ENCODE data around the gene KLHDC9. TPM values are rescaled to one million over a fixed set of nuclear protein-coding genes. Genes with fewer than 3 reads are reported as not detected.
"Not testable (repeated sequence)": the region's sequence is repeated elsewhere in the genome, so short reads cannot be mapped to it uniquely, and the experiment has no call there.

The KLHDC9 gene
- total RNA-seq, 3 donors from 2014 or later, result 5.8 to 9.8 (median 8.5) TPM

DNA sequence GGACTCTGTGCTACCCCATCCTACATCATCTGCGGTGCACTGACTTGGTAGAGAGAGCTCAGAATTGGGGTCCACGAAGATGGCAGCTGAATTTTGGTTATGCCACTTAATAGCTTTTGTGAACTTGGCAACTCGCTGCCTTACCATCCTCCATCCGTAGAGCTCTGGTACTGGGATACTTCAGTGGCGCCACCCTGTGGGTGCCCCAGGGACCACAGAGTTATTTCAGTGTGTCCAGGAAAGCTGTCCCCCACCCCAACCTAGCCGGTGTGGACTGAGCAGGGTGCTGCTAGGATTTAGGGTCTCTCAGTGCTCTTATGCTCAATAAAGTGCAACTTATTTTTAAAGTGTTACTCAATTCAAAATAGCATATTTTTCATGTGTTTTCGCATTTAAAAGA is 43.4 kb upstream of the KLHDC9 start:
- TF ChIP-seq, protein P1, sequence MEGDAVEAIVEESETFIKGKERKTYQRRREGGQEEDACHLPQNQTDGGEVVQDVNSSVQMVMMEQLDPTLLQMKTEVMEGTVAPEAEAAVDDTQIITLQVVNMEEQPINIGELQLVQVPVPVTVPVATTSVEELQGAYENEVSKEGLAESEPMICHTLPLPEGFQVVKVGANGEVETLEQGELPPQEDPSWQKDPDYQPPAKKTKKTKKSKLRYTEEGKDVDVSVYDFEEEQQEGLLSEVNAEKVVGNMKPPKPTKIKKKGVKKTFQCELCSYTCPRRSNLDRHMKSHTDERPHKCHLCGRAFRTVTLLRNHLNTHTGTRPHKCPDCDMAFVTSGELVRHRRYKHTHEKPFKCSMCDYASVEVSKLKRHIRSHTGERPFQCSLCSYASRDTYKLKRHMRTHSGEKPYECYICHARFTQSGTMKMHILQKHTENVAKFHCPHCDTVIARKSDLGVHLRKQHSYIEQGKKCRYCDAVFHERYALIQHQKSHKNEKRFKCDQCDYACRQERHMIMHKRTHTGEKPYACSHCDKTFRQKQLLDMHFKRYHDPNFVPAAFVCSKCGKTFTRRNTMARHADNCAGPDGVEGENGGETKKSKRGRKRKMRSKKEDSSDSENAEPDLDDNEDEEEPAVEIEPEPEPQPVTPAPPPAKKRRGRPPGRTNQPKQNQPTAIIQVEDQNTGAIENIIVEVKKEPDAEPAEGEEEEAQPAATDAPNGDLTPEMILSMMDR (IDR thresholded peaks at IDR 0.05), result no peak
- TF ChIP-seq POLR2AphosphoS5 (IDR thresholded peaks at IDR 0.05) (no peak), POLR2A (IDR thresholded peaks at IDR 0.05) (no peak)
- no peaks in the 10 kb centered on the region for H3K27me3 ChIP-seq
- H3K9me3 ChIP-seq, result no peaks in the 10 kb centered on the region
- H3K27ac ChIP-seq, result no peak overlapping the region
- no peak for DNase-seq (ENCODE audit: low spot score in 2 of 2)
- no peak overlapping the region for H3K4me3 ChIP-seq
- no peaks in the 10 kb centered on the region for H3K36me3 ChIP-seq
- no peaks in the 10 kb centered on the region for H3K4me1 ChIP-seq
- intact Hi-C loops (cut with DNase I; ENCODE audit: low total_unique reads), result no loop called here

DNA sequence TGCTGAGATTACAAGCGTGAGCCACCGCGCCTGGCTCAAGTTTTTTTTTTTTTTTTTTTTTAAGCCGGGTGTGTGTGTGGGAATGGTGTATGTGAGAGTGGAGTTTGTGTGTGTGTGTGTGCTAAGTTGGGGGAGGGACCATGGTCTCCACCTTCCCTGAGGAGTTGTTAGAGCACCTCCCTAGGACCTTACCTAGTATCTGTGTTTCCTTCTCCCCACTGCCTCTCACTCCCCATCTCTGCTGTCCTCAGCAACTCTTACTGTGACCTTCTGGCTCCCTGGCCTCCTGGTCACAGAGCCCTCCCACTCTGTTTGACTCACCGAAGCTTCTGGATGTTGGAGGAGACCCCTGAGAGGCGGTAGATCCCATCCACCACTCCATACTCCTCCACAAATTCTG is 38.9 kb upstream of the KLHDC9 start:
- TF ChIP-seq POLR2A (IDR thresholded peaks at IDR 0.05) (no peak), POLR2AphosphoS5 (IDR thresholded peaks at IDR 0.05) (no peak)
- TF ChIP-seq, protein P1 (IDR thresholded peaks at IDR 0.05), result no peak
- Histone ChIP-seq H3K36me3 (no peaks in the 10 kb centered on the region), H3K27ac (no peak overlapping the region), H3K4me1 (no peaks in the 10 kb centered on the region), H3K27me3 (no peaks in the 10 kb centered on the region), H3K4me3 (no peak overlapping the region), H3K9me3 (no peaks in the 10 kb centered on the region)
- intact Hi-C loops (cut with DNase I; ENCODE audit: low total_unique reads), result no loop called here
- no peak for DNase-seq (ENCODE audit: low spot score in 2 of 2)

DNA sequence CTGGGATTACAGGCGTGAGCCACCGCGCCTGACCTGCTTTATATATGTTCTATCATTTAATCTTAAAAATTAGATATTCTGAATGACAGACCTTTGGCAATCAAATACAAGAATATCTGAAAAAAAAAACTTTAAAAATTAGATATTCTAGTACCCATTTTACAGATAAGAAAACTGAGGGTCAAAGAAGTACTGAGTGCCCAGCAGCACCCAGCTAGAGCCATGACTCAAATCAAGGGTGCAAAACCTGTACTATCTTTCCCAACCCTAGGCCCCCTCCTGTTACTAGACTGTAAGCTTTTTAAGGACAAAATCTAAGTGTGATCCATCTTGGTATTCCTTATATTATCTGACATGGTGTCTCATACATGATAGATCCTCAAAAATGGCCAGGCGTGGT is 36.7 kb upstream of the KLHDC9 start:
- no peaks in the 10 kb centered on the region for H3K9me3 ChIP-seq
- no peaks in the 10 kb centered on the region for H3K27me3 ChIP-seq
- no peaks in the 10 kb centered on the region for H3K36me3 ChIP-seq
- H3K4me3 ChIP-seq, result no peak overlapping the region
- no peak for TF ChIP-seq POLR2AphosphoS5 (IDR thresholded peaks at IDR 0.05)
- TF ChIP-seq POLR2A (IDR thresholded peaks at IDR 0.05), result no peak
- TF ChIP-seq, protein P1 (IDR thresholded peaks at IDR 0.05), result no peak
- H3K27ac ChIP-seq, result no peak overlapping the region
- intact Hi-C loops (cut with DNase I; ENCODE audit: low total_unique reads), result no loop called here
- H3K4me1 ChIP-seq, result no peaks in the 10 kb centered on the region
- no peak for DNase-seq (ENCODE audit: low spot score in 2 of 2)

DNA sequence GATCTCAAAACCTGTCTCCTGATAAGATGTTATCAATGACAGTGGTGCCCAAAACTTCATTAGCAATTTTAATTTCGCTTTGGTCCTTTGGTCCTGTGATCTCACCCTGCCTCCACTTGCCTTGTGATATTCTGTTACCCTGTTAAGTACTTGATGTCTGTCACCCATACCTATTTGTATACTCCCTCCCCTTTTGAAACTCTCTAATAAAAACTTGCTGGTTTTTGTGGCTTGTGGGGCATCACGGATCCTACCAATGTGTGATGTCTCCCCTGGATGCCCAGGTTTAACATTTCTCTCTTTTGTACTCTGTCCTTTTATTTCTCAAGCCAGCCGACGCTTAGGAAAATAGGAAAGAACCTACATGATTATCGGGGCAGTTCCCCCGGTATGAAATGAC is 34.2 kb upstream of the KLHDC9 start:
- H3K27me3 ChIP-seq; H3K36me3 ChIP-seq; DNase-seq (ENCODE audit: low spot score in 2 of 2); H3K27ac ChIP-seq; H3K4me3 ChIP-seq; intact Hi-C loops (cut with DNase I; ENCODE audit: low total_unique reads); H3K9me3 ChIP-seq; H3K4me1 ChIP-seq: not testable (repeated sequence)

DNA sequence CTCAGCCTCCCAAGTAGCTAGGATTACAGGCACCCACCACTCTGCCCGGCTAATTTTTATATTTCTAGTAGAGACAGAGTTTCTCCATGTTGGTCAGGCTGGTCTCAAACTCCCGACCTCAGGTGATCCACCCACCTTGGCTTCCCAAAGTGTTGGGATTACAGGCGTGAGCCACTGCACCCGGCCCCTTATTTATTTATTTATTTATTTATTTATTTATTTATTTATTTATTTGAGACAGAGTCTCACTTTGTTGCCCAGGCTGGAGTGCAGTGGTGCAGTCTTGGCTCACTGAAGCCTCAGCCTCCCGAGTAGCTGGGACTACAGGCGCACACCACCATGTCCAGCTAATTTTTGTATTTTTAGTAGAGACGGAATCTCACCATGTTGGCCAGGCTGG is 32.5 kb upstream of the KLHDC9 start:
- DNase-seq (ENCODE audit: low spot score in 2 of 2); H3K27ac ChIP-seq; H3K36me3 ChIP-seq; H3K4me1 ChIP-seq; H3K9me3 ChIP-seq; H3K27me3 ChIP-seq; intact Hi-C loops (cut with DNase I; ENCODE audit: low total_unique reads); H3K4me3 ChIP-seq: not testable (repeated sequence)

DNA sequence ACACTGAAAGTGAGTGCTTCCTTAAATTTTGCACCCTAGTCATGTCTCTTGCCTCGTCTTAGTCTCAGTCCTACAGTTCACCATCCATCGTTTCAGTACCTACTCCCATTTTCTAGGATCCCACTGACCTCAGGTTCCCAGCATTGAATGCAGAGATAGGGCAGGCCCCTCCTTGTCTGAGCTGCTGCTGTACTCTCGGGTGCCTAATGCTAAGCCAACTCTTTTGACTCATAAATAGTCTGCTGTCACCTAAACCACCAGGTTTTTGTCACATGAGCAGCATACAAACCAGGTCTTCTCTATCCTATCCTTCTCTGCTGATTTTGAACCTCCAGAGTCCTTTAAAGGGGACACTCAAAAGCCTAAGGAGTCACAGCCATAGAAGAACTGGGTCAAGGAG is 31.5 kb upstream of the KLHDC9 start:
- DNase-seq (ENCODE audit: low spot score in 2 of 2), result no peak
- H3K4me3 ChIP-seq, result no peak overlapping the region
- no peak overlapping the region for H3K27ac ChIP-seq
- TF ChIP-seq, protein P1 (IDR thresholded peaks at IDR 0.05), result no peak
- TF ChIP-seq POLR2AphosphoS5 (IDR thresholded peaks at IDR 0.05) (no peak), POLR2A (IDR thresholded peaks at IDR 0.05) (no peak)
- intact Hi-C loops (cut with DNase I; ENCODE audit: low total_unique reads), result no loop called here
- no peaks in the 10 kb centered on the region for H3K4me1 ChIP-seq
- no peaks in the 10 kb centered on the region for H3K9me3 ChIP-seq
- H3K27me3 ChIP-seq, result no peaks in the 10 kb centered on the region
- no peaks in the 10 kb centered on the region for H3K36me3 ChIP-seq
